NCI-H1930 (cell line): ENCODE measurements around the gene ACTR5.
"Not testable (repeated sequence)": the region's sequence is repeated elsewhere in the genome, so short reads cannot be mapped to it uniquely, and the experiment has no call there.

Source experiments
- DNase-seq, 2 experiments: peaks; one replicate each; lab custom pipeline; 2025; lab: John Stamatoyannopoulos, UW

The ACTR5 gene

GRCh38 chr20:38805958-38806854 lies 57.9 kb downstream of the ACTR5 start:
- peak; percentile 14 to 55 for DNase-seq

- no peak for DNase-seq
Measured at GRCh38 chr20:38806855-38807655, 58.8 kb downstream of the ACTR5 start.

GRCh38 chr20:38809942-38810341 lies 61.7 kb downstream of the ACTR5 start:
- DNase-seq = no peak

GRCh38 chr20:38810926-38811630 lies 62.8 kb downstream of the ACTR5 start:
- DNase-seq = no peak

GRCh38 chr20:38811769-38812168 lies 63.5 kb downstream of the ACTR5 start:
- DNase-seq = no peak

GRCh38 chr20:38812182-38812581 lies 63.9 kb downstream of the ACTR5 start:
- DNase-seq = no peak

- no peak for DNase-seq
Measured at GRCh38 chr20:38812709-38813573, 64.7 kb downstream of the ACTR5 start.

- not testable (repeated sequence) for DNase-seq
Measured at GRCh38 chr20:38813574-38813962, 65.3 kb downstream of the ACTR5 start.

- DNase-seq = no peak
Measured at GRCh38 chr20:38815446-38815845, 67.2 kb downstream of the ACTR5 start.

- no peak for DNase-seq
Measured at GRCh38 chr20:38818113-38819065, 70.1 kb downstream of the ACTR5 start.
